Mucosa of gallbladder (tissue), 1 donor: ENCODE results near the gene NAT14. TPM values are rescaled to one million over a fixed set of nuclear protein-coding genes. Genes with fewer than 3 reads are reported as not detected.
"Not testable (repeated sequence)": the region's sequence is repeated elsewhere in the genome, so short reads cannot be mapped to it uniquely, and the experiment has no call there.

ENCODE experiments used
- DNase-seq: peaks from one replicate; pipeline ENCODE4 v3.0.0-alpha.2; 2020; ENCODE audit warnings: low spot score
- total RNA-seq: library from RNA; stranded (reverse); gene quantifications from one replicate; pipeline ENCODE4 v1.2.1, GENCODE V29; 2021
- donor health status: DM: no; HTN: no; CAD: no.

Gene NAT14
- total RNA-seq, 1 donor from 2014 or later: 23.1 TPM

GRCh38 chr19:55503157-55503501, 18.1 kb downstream of the NAT14 start:
- no peak for DNase-seq

DNA sequence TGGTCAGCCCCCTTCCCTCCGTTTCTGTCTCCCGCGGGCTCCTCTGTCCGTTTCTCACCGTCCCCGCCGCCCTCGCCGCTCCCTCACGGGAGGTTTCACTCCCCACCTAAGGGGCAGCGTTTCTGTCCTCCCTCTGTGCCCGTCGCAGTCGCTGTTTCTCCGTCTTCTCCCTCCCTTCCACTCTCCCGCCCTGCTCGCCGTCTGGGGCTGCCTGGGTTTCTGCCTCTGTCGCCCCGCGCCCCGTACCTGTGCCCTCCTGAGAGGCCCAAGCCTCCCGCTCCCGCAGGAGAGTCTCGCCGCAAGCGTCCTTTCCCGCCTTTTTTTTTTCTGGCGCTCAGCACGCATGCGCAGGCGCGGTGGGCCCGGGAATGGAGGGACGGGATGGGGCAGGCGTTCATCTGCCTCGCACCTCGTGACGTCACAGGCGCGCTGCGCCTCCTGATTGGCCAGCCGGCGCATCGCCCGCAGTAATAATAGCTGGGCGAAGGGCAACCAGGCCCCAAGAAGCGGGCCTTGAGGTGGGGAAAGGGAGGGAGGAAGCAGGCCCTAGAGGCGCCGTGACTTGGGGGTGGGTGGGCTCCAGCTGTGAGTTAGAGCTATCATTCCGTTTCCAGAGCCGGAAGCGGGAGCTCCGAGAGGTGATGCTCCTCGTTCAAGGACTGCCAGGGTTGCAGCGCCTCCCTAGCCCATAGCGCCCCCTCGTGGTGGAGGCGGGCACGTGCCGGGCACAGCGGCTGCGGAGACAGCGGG, 18.7 kb downstream of the NAT14 start:
- peak; percentile 94 for DNase-seq

DNA sequence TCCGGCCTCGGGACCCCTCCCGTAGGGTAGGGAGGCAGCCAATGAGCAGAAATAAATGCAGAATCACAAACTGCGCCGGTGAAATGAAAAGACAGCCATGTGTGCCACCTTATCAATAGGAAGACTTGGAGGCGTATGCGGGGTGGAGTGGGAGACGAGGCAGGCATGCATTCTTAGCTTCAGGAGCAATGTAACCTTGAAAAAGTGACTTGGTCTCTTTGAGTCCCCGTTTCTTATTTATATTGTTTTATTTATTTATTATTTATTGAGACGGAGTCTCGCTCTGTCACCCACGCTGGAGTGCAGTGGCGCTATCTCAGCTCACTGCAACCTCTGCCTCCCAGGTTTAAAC, 19.2 kb downstream of the NAT14 start:
- DNase-seq: no peak

DNA sequence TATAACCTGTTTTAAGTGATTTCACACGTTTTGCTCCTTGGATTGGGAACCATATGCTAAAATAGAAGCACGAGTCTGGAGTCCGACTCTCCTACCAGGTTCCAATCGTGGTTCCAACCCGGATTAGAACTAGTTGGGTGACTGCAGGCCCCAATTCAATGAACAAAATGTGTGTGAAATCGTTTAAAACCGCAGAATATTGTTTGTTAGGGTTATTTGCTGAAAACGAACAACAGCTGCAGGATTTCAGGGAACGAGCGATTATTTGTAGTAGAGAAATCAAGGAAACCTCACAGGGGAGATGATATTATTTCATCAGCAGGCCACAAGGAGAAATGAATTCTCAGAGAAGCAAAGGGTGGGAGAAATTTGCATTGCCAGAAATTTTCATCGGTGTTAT, 20.0 kb downstream of the NAT14 start:
- no peak for DNase-seq

- no peak for DNase-seq
Measured at GRCh38 chr19:55508120-55508519, 23.1 kb downstream of the NAT14 start.

- DNase-seq: peak; percentile 93
Measured at GRCh38 chr19:55516878-55517620, 32.1 kb downstream of the NAT14 start.

DNA sequence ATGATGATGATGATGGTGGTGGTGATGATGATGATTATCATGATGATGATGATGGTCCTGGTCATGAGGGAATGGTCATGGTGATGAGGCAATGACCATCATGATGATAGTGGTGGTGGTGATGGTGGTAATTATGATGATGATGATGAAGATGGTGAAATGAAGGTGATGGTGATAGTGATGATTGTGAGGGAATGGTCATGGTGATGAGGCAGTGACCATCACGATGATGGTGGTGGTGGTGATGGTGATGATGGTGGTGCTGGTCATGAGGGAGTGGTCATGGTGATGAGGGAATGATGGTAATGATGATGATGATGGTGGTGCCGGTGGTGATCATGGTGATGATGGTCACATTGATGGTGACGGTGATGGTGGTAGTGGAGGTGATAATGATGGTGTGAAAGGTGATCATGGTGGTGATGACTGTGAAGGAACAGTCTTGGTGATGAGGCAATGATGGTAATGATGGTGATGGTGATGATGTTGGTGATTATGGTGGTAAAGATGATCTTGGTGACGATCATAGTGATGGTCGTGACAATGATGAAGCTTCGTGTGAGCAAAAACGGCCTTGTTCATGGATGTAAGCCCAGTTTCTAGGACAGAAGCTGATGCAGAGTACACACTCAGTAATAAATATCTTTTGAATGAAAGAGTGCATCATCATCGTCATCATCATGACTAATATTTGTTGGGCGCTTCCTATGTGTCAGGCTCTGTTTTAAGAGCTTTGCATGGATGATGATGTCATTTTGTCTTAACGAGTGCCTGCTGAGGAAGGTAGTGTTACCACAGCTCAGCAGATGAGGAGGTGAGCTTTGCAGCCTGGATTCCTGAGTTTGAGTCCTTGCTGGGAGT, 34.7 kb downstream of the NAT14 start:
- DNase-seq: no peak

DNA sequence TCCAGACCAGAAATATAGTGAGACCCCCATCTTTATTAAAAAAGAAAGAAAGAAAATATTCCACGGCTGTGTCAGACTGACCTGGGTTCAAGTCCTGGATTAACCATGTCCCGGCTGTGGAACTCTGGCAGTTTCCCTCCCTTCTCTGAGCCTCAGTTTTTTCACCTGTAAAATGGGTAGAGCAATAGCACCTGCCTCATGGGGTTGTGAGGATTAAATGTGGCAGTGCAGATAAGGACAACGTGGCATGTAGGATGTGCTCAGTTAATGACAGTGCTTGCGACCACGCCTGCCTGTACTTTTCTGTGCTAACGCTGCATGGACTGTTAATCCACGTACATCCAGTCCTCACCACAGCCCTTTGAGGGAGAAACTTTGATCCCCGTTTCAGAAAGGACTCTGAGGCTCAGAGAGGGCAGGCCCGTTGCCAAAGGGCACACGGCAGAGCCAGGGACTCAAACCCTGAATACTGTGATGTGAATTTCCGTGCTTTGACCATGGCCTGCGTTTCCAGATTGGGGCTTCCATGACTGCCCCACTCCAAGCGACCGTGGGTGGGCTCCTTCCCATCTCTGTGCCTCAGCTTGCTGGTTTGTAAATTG, 35.8 kb downstream of the NAT14 start:
- no peak for DNase-seq

GRCh38 chr19:55525289-55526101, 40.5 kb downstream of the NAT14 start:
- DNase-seq: no peak

- DNase-seq: peak; percentile 86
Measured at GRCh38 chr19:55526216-55527196, 41.5 kb downstream of the NAT14 start.

DNA sequence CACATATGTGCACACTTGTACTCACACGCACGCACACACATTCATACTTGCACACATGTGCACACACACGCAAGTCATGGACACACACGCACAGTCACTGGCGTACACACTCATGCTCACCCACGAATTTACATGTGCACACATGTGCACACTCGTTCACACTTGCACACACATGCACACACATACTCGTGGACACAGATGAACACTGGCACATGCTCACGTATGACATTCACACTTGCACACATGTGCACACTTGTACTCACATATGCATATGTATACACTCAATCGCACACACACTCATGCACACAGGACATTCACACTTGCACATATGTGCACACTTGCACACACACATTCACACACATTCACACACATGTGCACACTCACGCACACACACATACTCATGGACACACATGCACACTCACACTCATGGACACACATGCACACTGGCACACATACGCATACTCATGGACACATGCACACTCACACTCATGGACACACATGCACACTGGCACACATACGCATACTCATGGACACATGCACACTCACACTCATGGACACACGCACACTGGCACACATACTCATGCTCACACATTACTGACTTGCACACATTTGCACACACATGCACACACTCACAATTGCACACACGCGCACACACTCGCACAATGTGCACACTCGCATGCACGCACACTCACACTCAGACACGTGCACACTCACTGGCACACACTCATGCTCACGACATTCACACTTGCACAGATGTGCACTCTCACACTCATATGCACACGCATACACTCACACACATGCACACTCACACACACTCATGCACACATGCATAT, 42.4 kb downstream of the NAT14 start:
- DNase-seq: no peak

DNA sequence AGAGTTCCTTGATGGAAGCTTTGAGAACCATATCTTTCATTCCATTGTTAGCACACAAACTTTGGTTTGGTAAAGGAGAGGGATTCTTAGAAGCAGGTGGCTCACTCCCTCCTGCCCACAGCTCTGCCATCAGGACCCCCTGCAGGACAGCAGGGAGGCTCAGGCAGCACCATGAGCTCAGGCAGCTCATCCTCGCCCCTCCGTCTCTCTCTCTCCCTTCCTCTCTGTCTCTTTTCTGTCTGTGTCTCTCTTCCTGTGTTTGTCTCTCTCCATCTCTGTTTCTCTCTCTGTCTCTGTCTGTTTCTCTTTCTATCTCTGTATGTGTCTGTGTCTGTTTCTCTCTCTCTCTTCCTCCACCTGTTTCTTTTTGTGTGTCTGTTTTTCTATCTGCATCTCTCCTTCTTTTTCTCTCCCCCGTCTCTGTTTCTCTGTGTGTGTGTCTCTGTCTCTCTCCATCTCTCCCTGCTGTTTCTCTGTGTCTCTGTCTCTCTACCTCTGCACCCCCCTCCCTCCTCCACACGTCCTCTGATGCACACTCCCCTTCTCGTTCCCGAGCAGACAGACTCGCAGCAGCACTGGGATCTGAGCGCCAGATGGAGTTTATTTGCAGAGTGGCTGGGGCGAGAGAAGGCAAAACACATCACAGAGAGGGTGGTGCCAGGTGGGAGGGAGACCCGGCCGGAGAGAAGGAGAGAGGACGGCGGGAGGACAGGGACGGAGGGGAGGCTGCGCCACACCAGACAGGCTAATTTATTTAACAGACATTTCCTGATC, 43.2 kb downstream of the NAT14 start:
- DNase-seq: no peak

- no peak for DNase-seq
Measured at GRCh38 chr19:55529636-55530234, 44.7 kb downstream of the NAT14 start.

GRCh38 chr19:55530996-55531395, 46.0 kb downstream of the NAT14 start:
- no peak for DNase-seq

- DNase-seq: not testable (repeated sequence)
Measured at GRCh38 chr19:55534280-55534679, 49.3 kb downstream of the NAT14 start.

DNA sequence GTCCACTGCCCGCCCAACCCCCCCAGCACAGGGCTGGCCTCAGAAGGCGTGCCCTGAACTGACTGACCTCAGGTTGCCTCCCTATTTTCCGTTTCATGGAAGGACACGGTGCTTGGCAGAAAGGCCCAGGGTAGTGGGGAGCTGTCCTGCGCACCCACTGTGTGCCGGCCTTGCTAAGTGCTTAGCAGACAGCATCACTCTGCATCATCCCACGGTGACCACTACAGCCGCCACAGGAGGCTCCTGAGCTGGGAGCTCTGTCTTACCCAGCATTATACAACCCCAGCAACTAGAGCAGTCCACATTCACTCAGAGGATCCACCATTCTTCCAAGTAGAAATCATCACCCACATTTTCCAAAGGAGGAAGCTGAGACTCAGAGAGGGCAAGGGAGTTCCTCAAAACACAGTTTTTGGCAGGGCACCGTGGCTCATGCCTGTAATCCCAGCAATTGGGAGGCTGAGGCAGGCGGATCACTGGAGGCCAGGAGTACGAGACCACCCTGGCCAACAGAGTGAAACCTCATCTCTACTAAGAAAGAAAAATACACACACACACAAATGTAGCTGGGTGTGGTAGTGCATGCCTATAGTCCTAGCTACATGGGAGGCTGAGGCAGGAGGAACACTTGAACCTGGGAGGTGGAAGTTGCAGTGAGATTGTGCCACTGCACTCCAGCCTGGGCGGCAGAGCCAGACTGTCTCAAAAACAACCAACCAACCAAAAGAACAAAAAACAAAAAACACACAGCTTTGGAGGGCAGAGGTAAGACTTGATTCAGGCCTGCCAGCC, 50.4 kb downstream of the NAT14 start:
- no peak for DNase-seq

- no peak for DNase-seq
Measured at GRCh38 chr19:55535965-55536350, 51.0 kb downstream of the NAT14 start.
